Measurements from ENCODE around the gene DLX6. TPM values are rescaled to one million over a fixed set of nuclear protein-coding genes. Genes with fewer than 3 reads are reported as not detected.

Gene DLX6
- total RNA-seq, 1 experiment from 2014 or later = not detected

GRCh38 chr7:96997512-96998032 lies 7.8 kb upstream of the DLX6 start:
- Histone ChIP-seq H3K4me2 (ENCODE audit: low read length) (no peak overlapping the region), H3K36me3 (ENCODE audit: control insufficient read depth in 1 of 2, insufficient read depth in 2 of 2, low read length in 2 of 2) (no peaks in the 10 kb centered on the region), H3K9me3 (ENCODE audit: control insufficient read depth in 1 of 2, insufficient read depth in 1 of 2, low read depth in 1 of 2, low read length in 2 of 2) (no peaks in the 10 kb centered on the region), H4K20me1 (ENCODE audit: insufficient read depth) (no peaks in the 10 kb centered on the region), H3K9ac (ENCODE audit: low read length) (no peak overlapping the region), H3K27ac (ENCODE audit: low read depth, low read length) (no peak overlapping the region), H2AFZ (ENCODE audit: low read depth, low read length, poor library complexity, severe bottlenecking) (no peak overlapping the region), H3K4me1 (ENCODE audit: control insufficient read depth in 1 of 2, insufficient read depth in 2 of 2, low read length in 2 of 2) (no peaks in the 10 kb centered on the region), H3K79me2 (ENCODE audit: insufficient read depth, low read length) (no peaks in the 10 kb centered on the region), H3K9me2 (ENCODE audit: insufficient read depth) (no peaks in the 10 kb centered on the region), H3K4me3 (replicated peaks in 1 of 2; ENCODE audit: low read depth in 1 of 2, low read length in 2 of 2) (no peak overlapping the region), H3K27me3 (ENCODE audit: insufficient read depth, low read length) (peaks cover 44% of the 10 kb centered on the region)
- intact Hi-C loops (cut with micrococcal nuclease) = no loop called here
- TF ChIP-seq EZH2phosphoT487 (IDR thresholded peaks at IDR 0.05; ENCODE audit: borderline replicate concordance) = no peak
- no peak for TF ChIP-seq FOSL1 (IDR thresholded peaks at IDR 0.05; ENCODE audit: low read depth)
- no peak for TF ChIP-seq POLR2AphosphoS5 (IDR thresholded peaks at IDR 0.05; ENCODE audit: low read depth, low read length)
- TF ChIP-seq YY1 (IDR thresholded peaks at IDR 0.05; ENCODE audit: extremely low read depth, insufficient replicate concordance, low read depth, low read length) = no peak
- no peak for TF ChIP-seq SP1 (IDR thresholded peaks at IDR 0.05; ENCODE audit: low read depth)
- TF ChIP-seq POLR2A (IDR thresholded peaks at IDR 0.05; ENCODE audit: borderline replicate concordance, extremely low read depth, insufficient read depth, insufficient read length) = no peak
- TF ChIP-seq EZH2 (IDR thresholded peaks at IDR 0.05) = no peak
- no peak for TF ChIP-seq CBX3 (IDR thresholded peaks at IDR 0.05; ENCODE audit: low read depth)
- no peak for TF ChIP-seq CTCF (IDR thresholded peaks at IDR 0.05 in 2 of 3, conservative IDR thresholded peaks at IDR 0.05 in 1 of 3; ENCODE audit: borderline replicate concordance in 1 of 3, insufficient read depth in 1 of 3, low read depth in 2 of 3, low read length in 2 of 3)
- TF ChIP-seq TCF7L2 (IDR thresholded peaks at IDR 0.05; ENCODE audit: borderline replicate concordance, extremely low read depth, insufficient read depth, insufficient read length) = no peak
- TF ChIP-seq ZBTB33 (IDR thresholded peaks at IDR 0.05; ENCODE audit: extremely low read depth, insufficient replicate concordance, low read length) = no peak
- TF ChIP-seq JUND (IDR thresholded peaks at IDR 0.05) = no peak
- no peak for TF ChIP-seq RAD21 (IDR thresholded peaks at IDR 0.05; ENCODE audit: low read depth)
- no peak for TF ChIP-seq CEBPB (IDR thresholded peaks at IDR 0.05; ENCODE audit: low read depth)
- TF ChIP-seq ZFX (IDR thresholded peaks at IDR 0.05) = no peak
- TF ChIP-seq, protein P1, sequence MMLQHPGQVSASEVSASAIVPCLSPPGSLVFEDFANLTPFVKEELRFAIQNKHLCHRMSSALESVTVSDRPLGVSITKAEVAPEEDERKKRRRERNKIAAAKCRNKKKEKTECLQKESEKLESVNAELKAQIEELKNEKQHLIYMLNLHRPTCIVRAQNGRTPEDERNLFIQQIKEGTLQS (IDR thresholded peaks at IDR 0.05) = no peak
- TF ChIP-seq REST (IDR thresholded peaks at IDR 0.05; ENCODE audit: low read depth) = no peak
- no peak for TF ChIP-seq EGR1 (IDR thresholded peaks at IDR 0.05; ENCODE audit: low read depth)
- CTCF ChIA-PET = no interaction called here
- BruUV-seq (replicated peaks) = no TSS peak
- ATAC-seq (no peak), DNase-seq (ENCODE audit: low read depth, low spot score) (no peak)
- RAD21 ChIA-PET (ENCODE audit: low non-redundant PET in 1 of 2, low total read pairs in 2 of 2, uncharacterized antibody in 2 of 2, unreplicated experiment in 2 of 2) = no interaction called here
- POLR2A ChIA-PET = no interaction called here
